Esophagus squamous epithelium (tissue), 5 donors: Measurements from ENCODE around the gene CTPS1. TPM values are rescaled to one million over a fixed set of nuclear protein-coding genes. Genes with fewer than 3 reads are reported as not detected.

Experiments used
- DNase-seq: peaks from one replicate; lab custom pipeline; 2025; lab: John Stamatoyannopoulos, UW
- H3K27ac ChIP-seq, 4 donors: fragments of 200-600 bp; sonication (generic); one replicate each; pipeline ENCODE4 v1.5.1; 2016 to 2019; ENCODE audit warnings: mild to moderate bottlenecking in 1 of 4
- H3K27me3 ChIP-seq, 4 donors: fragments of 200-600 bp; sonication (generic); 1 replicate in 3 of 4; 2 replicates in 1 of 4; pipeline versions ENCODE4 v1.5.1 to v1.6.0; 2017 to 2021; ENCODE audit warnings: antibody characterized with exemption in 1 of 4
- H3K36me3 ChIP-seq, 3 donors: fragments of 200-600 bp; sonication (generic); one replicate each; pipeline ENCODE4 v1.5.1; 2016 to 2019
- H3K4me1 ChIP-seq, 3 donors: fragments of 200-600 bp; sonication (generic); one replicate each; pipeline ENCODE4 v1.5.1; 2017 to 2019
- H3K4me3 ChIP-seq, 4 donors: fragments of 200-600 bp; sonication (generic); 1 replicate in 3 of 4; 2 replicates in 1 of 4; pipeline ENCODE4 v1.5.1; 2016 to 2019; ENCODE audit warnings: mild to moderate bottlenecking in 2 of 4, moderate library complexity in 1 of 4
- H3K9me3 ChIP-seq, 3 donors: fragments of 200-600 bp; sonication (generic); one replicate each; pipeline ENCODE4 v1.5.1; 2016 to 2019
- CTCF ChIP-seq, 6 experiments: fragments of 450-650 bp in 4 of 6; fragments of 200-600 bp in 2 of 6; sonication (generic) in 2 of 6; IDR thresholded peaks; one replicate each; pipeline ENCODE4 v1.5.1; 2016 to 2019; ENCODE audit warnings: antibody characterized with exemption in 6 of 6, mild to moderate bottlenecking in 4 of 6, moderate library complexity in 4 of 6
- POLR2A ChIP-seq, 4 donors: fragments of 450-650 bp; IDR thresholded peaks; one replicate each; pipeline ENCODE4 v1.6.1; 2017; ENCODE audit warnings: antibody characterized with exemption in 4 of 4, mild to moderate bottlenecking in 4 of 4, moderate library complexity in 3 of 4
- WGBS, 2 donors: methylation state at CpG; one replicate each; pipeline ENCODE4 v1.1.5; 2018; 5-methylcytosine and 5-hydroxymethylcytosine counted together
- intact Hi-C: fragments of 100-400 bp; cut with DNase I; formaldehyde crosslinking; loops from one replicate; pipeline ENCODE4 v1.15.0; 2022
- small RNA-seq, 4 donors: library from RNA; depleted of rRNA; stranded (forward); fragments of <200 nt; gene quantifications; one replicate each; pipeline ENCODE3, GENCODE V24; 2016
- total RNA-seq, 4 donors: library from RNA; depleted of rRNA; stranded (reverse); fragments of >200 nt; gene quantifications; one replicate each; pipeline ENCODE4 v1.1.0, GENCODE V29; 2016
- donor health status: DM: yes; HTN: yes; CAD: no.

Gene CTPS1
- total RNA-seq, 4 donors from 2014 or later = 14.6 to 42.8 (median 23.7) TPM

- Histone ChIP-seq H3K4me3 (no peak overlapping the region), H3K27ac (no peak overlapping the region), H3K4me1 (peaks cover 3 to 16% (median 11%) of the 10 kb centered on the region in 3 donors), H3K36me3 (peaks cover 0 to 66% (median 0%) of the 10 kb centered on the region in 3 donors), H3K9me3 (no peaks in the 10 kb centered on the region), H3K27me3 (no peaks in the 10 kb centered on the region)
- DNase-seq = no peak
- TF ChIP-seq CTCF (IDR thresholded peaks at IDR 0.05) = no peak
- no peak for TF ChIP-seq POLR2A (IDR thresholded peaks at IDR 0.05)
- intact Hi-C loops = no loop called here
- WGBS, 2 donors = 81 to 100% methylated on average over 1 of the region's 1 CpG
Observed at GRCh38 chr1:41051022-41051421, 71.5 kb downstream of the CTPS1 start.

GRCh38 chr1:41053316-41053715, 73.8 kb downstream of the CTPS1 start:
- no peaks in the 10 kb centered on the region for H3K9me3 ChIP-seq
- 67 to 76% methylated on average over 1 to 2 of the region's 2 CpGs for WGBS, 2 donors
- peaks cover 0 to 57% (median 0%) of the 10 kb centered on the region in 3 donors for H3K36me3 ChIP-seq
- intact Hi-C loops = no loop called here
- no peaks in the 10 kb centered on the region for H3K4me1 ChIP-seq
- TF ChIP-seq POLR2A (IDR thresholded peaks at IDR 0.05) (no peak), CTCF (IDR thresholded peaks at IDR 0.05) (no peak)
- no peak overlapping the region for H3K27ac ChIP-seq
- no peaks in the 10 kb centered on the region for H3K27me3 ChIP-seq
- no peak overlapping the region for H3K4me3 ChIP-seq
- no peak for DNase-seq

GRCh38 chr1:41056907-41057306, 77.4 kb downstream of the CTPS1 start:
- Histone ChIP-seq H3K4me1 (no peaks in the 10 kb centered on the region), H3K27ac (no peak overlapping the region), H3K9me3 (no peaks in the 10 kb centered on the region), H3K27me3 (no peaks in the 10 kb centered on the region), H3K36me3 (peaks cover 0 to 72% (median 0%) of the 10 kb centered on the region in 3 donors), H3K4me3 (no peak overlapping the region)
- DNase-seq = no peak
- TF ChIP-seq POLR2A (IDR thresholded peaks at IDR 0.05) (no peak), CTCF (IDR thresholded peaks at IDR 0.05) (no peak)
- 88 to 98% methylated on average over 5 of the region's 5 CpGs for WGBS, 2 donors
- intact Hi-C loops = no loop called here

Small RNA genes within 50 kb of the gene (small RNA-seq; reads per million reads assigned to genes)
- 0 reads per million in 4 donors for gene UBE2V1P8

Other genes with a start within 250 kb of the CTPS1 start
- gene KCNQ4, start 195.9 kb upstream of the CTPS1 start, total RNA-seq = 1 to 10 TPM in 1 of 4 donors, under 1 TPM in 3; 0.50 to 2.1 (median 0.81) TPM
- gene CITED4, start 117.3 kb upstream of the CTPS1 start, total RNA-seq = 10 to 100 TPM; 12.2 to 40.6 (median 22.1) TPM
- under 1 TPM in 2 of 4 donors, not detected in 2; 0.49 to 0.76 TPM for gene SLFNL1, start 42.0 kb downstream of the CTPS1 start, total RNA-seq